ENCODE measurements around the gene TLX3.

DNA sequence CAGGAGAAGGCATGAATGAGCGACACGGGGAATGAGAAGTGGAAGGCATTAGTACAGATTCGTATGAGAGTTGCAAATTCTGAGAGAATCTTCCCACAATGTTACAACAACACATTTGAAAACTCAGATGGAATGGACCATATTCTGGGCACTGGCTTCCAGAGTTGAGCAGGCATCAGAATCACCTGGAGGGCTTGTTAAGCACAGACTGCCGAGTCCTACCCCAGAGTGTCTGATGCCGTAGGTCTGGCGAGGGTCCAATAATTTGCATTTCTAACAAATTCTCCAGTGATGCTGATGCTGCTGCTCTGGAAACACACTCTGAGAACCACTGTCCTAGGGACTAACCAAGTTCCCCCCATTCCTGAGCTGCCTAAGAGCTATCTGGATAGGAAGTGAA, 2.9 kb upstream of the TLX3 start:
- TF ChIP-seq POLR2AphosphoS5 (IDR thresholded peaks at IDR 0.05) (no peak), POLR2A (IDR thresholded peaks at IDR 0.05) (no peak)
